ENCODE data around the gene SYT1. TPM values are rescaled to one million over a fixed set of nuclear protein-coding genes. Genes with fewer than 3 reads are reported as not detected.
A peak's percentile ranks its signal among the peaks of the same experiment; 100 is the strongest.

The SYT1 gene
- total and polyA plus RNA-seq, 2 of the 8 experiments (the other 6 are each of a cell fraction or from before 2014, with no cell fraction given): 11.0 to 34.6 TPM

DNA sequence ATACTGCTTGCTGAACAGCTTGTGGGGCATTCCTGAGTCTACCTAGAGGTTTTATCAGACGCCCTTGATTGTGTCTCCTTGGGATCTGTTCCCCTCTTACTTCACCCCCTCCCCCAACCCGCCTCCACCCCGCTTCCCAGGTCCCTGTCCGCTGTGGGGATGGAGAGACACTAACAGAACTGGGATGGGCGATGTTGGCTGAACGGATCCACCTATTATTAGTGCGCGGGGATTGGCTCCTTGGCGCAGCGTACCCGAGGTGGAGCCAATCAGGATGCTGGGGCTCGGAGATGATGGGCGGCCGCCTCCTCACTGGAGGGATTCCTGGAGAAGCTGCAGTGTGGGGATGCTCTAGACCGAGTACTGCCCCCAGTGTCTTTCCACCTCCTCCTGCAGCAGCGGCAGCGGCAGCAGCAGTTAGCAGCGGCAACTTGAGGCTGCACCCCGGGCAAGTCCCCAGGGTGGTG, at the start of gene SYT1 (continued):
- peak in 1 of 2 experiments; percentile 7; a peak in 1 of 4 replicates for TF ChIP-seq RAD21 (IDR thresholded peaks at IDR 0.05 in 1 of 2, conservative IDR thresholded peaks at IDR 0.05 in 1 of 2; ENCODE audit: low read depth in 2 of 2, low read length in 2 of 2)
- no peak for TF ChIP-seq KDM5A (IDR thresholded peaks at IDR 0.05; ENCODE audit: low read length)
- TF ChIP-seq HDAC2 (IDR thresholded peaks at IDR 0.05; ENCODE audit: borderline replicate concordance in 1 of 2, low read depth in 2 of 2, low read length in 2 of 2): peak in 1 of 2 experiments; percentile 57; a peak in 1 of 4 replicates
- TF ChIP-seq CHD2 (IDR thresholded peaks at IDR 0.05; ENCODE audit: low read length): no peak
- no peak for TF ChIP-seq SIRT6 (IDR thresholded peaks at IDR 0.05; ENCODE audit: low read length)
- TF ChIP-seq TAF7 (optimal IDR thresholded peaks at IDR 0.05; ENCODE audit: borderline replicate concordance, low read depth, low read length): peak; percentile 84
- TF ChIP-seq SP1 (IDR thresholded peaks at IDR 0.05; ENCODE audit: low read depth, low read length): peak; percentile 42; the same call in 1 of the 2 replicates
- TF ChIP-seq POLR2AphosphoS5 (IDR thresholded peaks at IDR 0.05; ENCODE audit: low read depth, low read length): peak; percentile 67; the same call in 1 of the 2 replicates
- no peak for TF ChIP-seq KDM1A (IDR thresholded peaks at IDR 0.05; ENCODE audit: borderline replicate concordance, low read length)
- TF ChIP-seq, protein P1, sequence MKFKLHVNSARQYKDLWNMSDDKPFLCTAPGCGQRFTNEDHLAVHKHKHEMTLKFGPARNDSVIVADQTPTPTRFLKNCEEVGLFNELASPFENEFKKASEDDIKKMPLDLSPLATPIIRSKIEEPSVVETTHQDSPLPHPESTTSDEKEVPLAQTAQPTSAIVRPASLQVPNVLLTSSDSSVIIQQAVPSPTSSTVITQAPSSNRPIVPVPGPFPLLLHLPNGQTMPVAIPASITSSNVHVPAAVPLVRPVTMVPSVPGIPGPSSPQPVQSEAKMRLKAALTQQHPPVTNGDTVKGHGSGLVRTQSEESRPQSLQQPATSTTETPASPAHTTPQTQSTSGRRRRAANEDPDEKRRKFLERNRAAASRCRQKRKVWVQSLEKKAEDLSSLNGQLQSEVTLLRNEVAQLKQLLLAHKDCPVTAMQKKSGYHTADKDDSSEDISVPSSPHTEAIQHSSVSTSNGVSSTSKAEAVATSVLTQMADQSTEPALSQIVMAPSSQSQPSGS (IDR thresholded peaks at IDR 0.05; ENCODE audit: low read length): no peak
- TF ChIP-seq NANOG (IDR thresholded peaks at IDR 0.05; ENCODE audit: insufficient read depth, low read depth, low read length, poor library complexity, severe bottlenecking): no peak
- peak; percentile 86 for TF ChIP-seq TAF1 (IDR thresholded peaks at IDR 0.05; ENCODE audit: low read depth, low read length)
- no peak for TF ChIP-seq CREB1 (IDR thresholded peaks at IDR 0.05)
- TF ChIP-seq ASH2L (IDR thresholded peaks at IDR 0.05; ENCODE audit: low read length): no peak
- TF ChIP-seq RXRA (IDR thresholded peaks at IDR 0.05; ENCODE audit: insufficient read depth, low read depth, low read length): no peak
- TF ChIP-seq HDAC6 (IDR thresholded peaks at IDR 0.05; ENCODE audit: low read depth, low read length): no peak
- no peak for TF ChIP-seq RNF2 (IDR thresholded peaks at IDR 0.05; ENCODE audit: borderline replicate concordance, low read depth, low read length, missing control alignments, poor library complexity, severe bottlenecking)

Measured in H1 (cell line).